Activated T-cell treated with anti-CD3 and anti-CD28 coated beads, Interleukin-2, amount 50 U/mL, for 72 hours (primary cell): Measurements from ENCODE around the gene DLGAP3. TPM values are rescaled to one million over a fixed set of nuclear protein-coding genes. Genes with fewer than 3 reads are reported as not detected.
"Not testable (repeated sequence)": the region's sequence is repeated elsewhere in the genome, so short reads cannot be mapped to it uniquely, and the experiment has no call there.

Experiments used
- ATAC-seq, 2 donors: fragments of 150-1000 bp; cut with Tn5 transposase; replicated peaks in 1 of 2; 2 replicates each; pipeline ENCODE4 v1.10.0; 2021; ENCODE audit warnings: moderate library complexity in 2 of 2, mild to moderate bottlenecking in 1 of 2
- DNase-seq, 2 donors: peaks; one replicate each; pipeline ENCODE4 v3.0.0; 2021 to 2022; ENCODE audit warnings: mixed read lengths in 1 of 2
- H3K27ac Mint-ChIP-seq: one replicate; pipeline ENCODE4 v1.8.0; 2022; ENCODE audit warnings: mild to moderate bottlenecking, moderate library complexity, mixed read lengths
- H3K27me3 Mint-ChIP-seq: one replicate; pipeline ENCODE4 v1.8.0; 2022; ENCODE audit warnings: low read depth, mixed read lengths
- H3K36me3 Mint-ChIP-seq, 2 donors: one replicate each; pipeline ENCODE4 v1.8.0; 2022; ENCODE audit warnings: mixed read lengths in 2 of 2, mild to moderate bottlenecking in 1 of 2; ENCODE audit not compliant: insufficient read depth in 2 of 2
- H3K4me1 Mint-ChIP-seq: one replicate; pipeline ENCODE4 v1.8.0; 2022; ENCODE audit warnings: low read depth, mixed read lengths
- H3K4me3 Mint-ChIP-seq, 2 donors: one replicate each; pipeline ENCODE4 v1.8.0; 2022; ENCODE audit warnings: mild to moderate bottlenecking in 2 of 2, mixed read lengths in 2 of 2, moderate library complexity in 2 of 2
- H3K9me3 Mint-ChIP-seq, 2 donors: one replicate each; pipeline ENCODE4 v1.8.0; 2022; ENCODE audit warnings: mixed read lengths in 2 of 2
- total RNA-seq, 2 donors: library from RNA; stranded (reverse); gene quantifications; one replicate each; pipeline ENCODE4 v1.2.3, GENCODE V29; 2022

DLGAP3 gene
- total RNA-seq, 2 donors from 2014 or later, result 1.4 to 1.8 TPM

GRCh38 chr1:34967672-34968071 lies 38.2 kb upstream of the DLGAP3 start:
- not testable (repeated sequence) for H3K27ac Mint-ChIP-seq, H3K9me3 Mint-ChIP-seq, ATAC-seq, H3K36me3 Mint-ChIP-seq, H3K4me1 Mint-ChIP-seq, H3K4me3 Mint-ChIP-seq, H3K27me3 Mint-ChIP-seq, DNase-seq

GRCh38 chr1:34965597-34965996 lies 36.1 kb upstream of the DLGAP3 start:
- no peaks in the 10 kb centered on the region for H3K27me3 Mint-ChIP-seq
- no peaks in the 10 kb centered on the region for H3K4me1 Mint-ChIP-seq
- no peak overlapping the region for H3K4me3 Mint-ChIP-seq
- no peaks in the 10 kb centered on the region for H3K9me3 Mint-ChIP-seq
- H3K27ac Mint-ChIP-seq, result no peak overlapping the region
- peaks cover 0 to 1% of the 10 kb centered on the region in 2 donors for H3K36me3 Mint-ChIP-seq
- DNase-seq (no peak), ATAC-seq (no peak)

GRCh38 chr1:34950428-34950827 lies 21.0 kb upstream of the DLGAP3 start:
- Mint-ChIP-seq H3K27me3 (peaks cover 5% of the 10 kb centered on the region), H3K4me3 (no peak overlapping the region), H3K27ac (no peak overlapping the region), H3K36me3 (peaks cover 3 to 6% of the 10 kb centered on the region in 2 donors), H3K9me3 (peaks cover 0 to 3% of the 10 kb centered on the region in 2 donors), H3K4me1 (peaks cover 5% of the 10 kb centered on the region)
- no peak for DNase-seq
- no peak for ATAC-seq

GRCh38 chr1:34948739-34949138 lies 19.3 kb upstream of the DLGAP3 start:
- H3K27ac Mint-ChIP-seq, H3K4me3 Mint-ChIP-seq, H3K9me3 Mint-ChIP-seq: not testable (repeated sequence)

GRCh38 chr1:34947641-34948314 lies 18.3 kb upstream of the DLGAP3 start:
- DNase-seq, H3K4me3 Mint-ChIP-seq, ATAC-seq, H3K27ac Mint-ChIP-seq, H3K36me3 Mint-ChIP-seq, H3K9me3 Mint-ChIP-seq, H3K4me1 Mint-ChIP-seq: not testable (repeated sequence)
- peaks cover 12% of the 10 kb centered on the region for H3K27me3 Mint-ChIP-seq

More at GRCh38 chr1:34948739-34949138, 19.3 kb upstream of the DLGAP3 start:
- ATAC-seq, H3K27me3 Mint-ChIP-seq, H3K4me1 Mint-ChIP-seq, DNase-seq, H3K36me3 Mint-ChIP-seq: not testable (repeated sequence)

GRCh38 chr1:34946211-34946610 lies 16.8 kb upstream of the DLGAP3 start:
- peaks cover 12% of the 10 kb centered on the region for H3K27me3 Mint-ChIP-seq
- no peak for DNase-seq

GRCh38 chr1:34941798-34942197 lies 12.3 kb upstream of the DLGAP3 start:
- H3K27me3 Mint-ChIP-seq, result peaks cover 13% of the 10 kb centered on the region
- H3K4me3 Mint-ChIP-seq, H3K36me3 Mint-ChIP-seq, DNase-seq, H3K4me1 Mint-ChIP-seq, H3K9me3 Mint-ChIP-seq, H3K27ac Mint-ChIP-seq, ATAC-seq: not testable (repeated sequence)

More at GRCh38 chr1:34946211-34946610, 16.8 kb upstream of the DLGAP3 start:
- Mint-ChIP-seq H3K36me3 (no peaks in the 10 kb centered on the region), H3K27ac (no peak overlapping the region), H3K4me3 (no peak overlapping the region), H3K4me1 (no peaks in the 10 kb centered on the region), H3K9me3 (no peaks in the 10 kb centered on the region)
- ATAC-seq, result no peak

GRCh38 chr1:34930702-34931071 lies 1.2 kb upstream of the DLGAP3 start:
- Mint-ChIP-seq H3K9me3 (no peaks in the 10 kb centered on the region), H3K4me1 (peaks cover 9% of the 10 kb centered on the region), H3K36me3 (peaks cover 5% of the 10 kb centered on the region in 2 donors), H3K27ac (no peak overlapping the region), H3K4me3 (peak overlapping the region; percentile 44 to 54), H3K27me3 (peaks cover 50% of the 10 kb centered on the region)
- ATAC-seq (no peak), DNase-seq (no peak)

GRCh38 chr1:34929853-34930701 lies 627 bp upstream of the DLGAP3 start:
- Mint-ChIP-seq H3K4me1 (peaks cover 9% of the 10 kb centered on the region), H3K27ac (no peak overlapping the region), H3K27me3 (peaks cover 56% of the 10 kb centered on the region), H3K4me3 (peak overlapping the region; percentile 44 to 54), H3K9me3 (no peaks in the 10 kb centered on the region), H3K36me3 (peaks cover 5% of the 10 kb centered on the region in 2 donors)
- DNase-seq (peak; percentile 6), ATAC-seq (peak; percentile 29 to 39)

GRCh38 chr1:34928699-34929496 lies 552 bp downstream of the DLGAP3 start:
- H3K27me3 Mint-ChIP-seq, result peaks cover 68% of the 10 kb centered on the region
- no peaks in the 10 kb centered on the region for H3K9me3 Mint-ChIP-seq
- H3K4me1 Mint-ChIP-seq, result peaks cover 9% of the 10 kb centered on the region
- H3K27ac Mint-ChIP-seq, result peak overlapping the region; percentile 11
- peak overlapping the region; percentile 76 to 91 for H3K4me3 Mint-ChIP-seq
- ATAC-seq (peak; percentile 46 to 53), DNase-seq (peak; percentile 13 to 19)
- peaks cover 5% of the 10 kb centered on the region in 2 donors for H3K36me3 Mint-ChIP-seq

- ATAC-seq, result no peak
- Mint-ChIP-seq H3K36me3 (peaks cover 5% of the 10 kb centered on the region in 2 donors), H3K4me1 (peaks cover 9% of the 10 kb centered on the region), H3K27ac (no peak overlapping the region), H3K27me3 (peaks cover 74% of the 10 kb centered on the region), H3K9me3 (no peaks in the 10 kb centered on the region), H3K4me3 (peak overlapping the region; percentile 76 to 91)
- no peak for DNase-seq
Observed at GRCh38 chr1:34928066-34928696, 1.3 kb downstream of the DLGAP3 start.

GRCh38 chr1:34927316-34927715 lies 2.1 kb downstream of the DLGAP3 start:
- Mint-ChIP-seq H3K27me3 (peaks cover 81% of the 10 kb centered on the region), H3K9me3 (no peaks in the 10 kb centered on the region), H3K4me1 (peaks cover 9% of the 10 kb centered on the region), H3K27ac (no peak overlapping the region), H3K36me3 (peaks cover 5% of the 10 kb centered on the region in 2 donors), H3K4me3 (no peak overlapping the region)
- DNase-seq, result no peak
- no peak for ATAC-seq
